GM18951 (cell line): ENCODE data around the gene TGM4.

Experiments
- POLR2A ChIP-seq: IDR thresholded peaks from 4 replicates; pipeline ENCODE4 v1.6.1; 2011; ENCODE audit warnings: mild to moderate bottlenecking; ENCODE audit not compliant: insufficient read length, insufficient read depth; ENCODE audit errors: extremely low read depth
- in situ Hi-C: fragments of 300-500 bp; cut with MboI; formaldehyde crosslinking; loops from one replicate; pipeline ENCODE4 v1.12.0; 2022; ENCODE audit warnings: low sequenced_read_pairs, mixed read lengths, inconsistent platforms; ENCODE audit not compliant: unreplicated experiment

Gene TGM4

GRCh38 chr3:44887101-44887500 lies 12.7 kb downstream of the TGM4 start:
- in situ Hi-C loops: no loop called here

DNA sequence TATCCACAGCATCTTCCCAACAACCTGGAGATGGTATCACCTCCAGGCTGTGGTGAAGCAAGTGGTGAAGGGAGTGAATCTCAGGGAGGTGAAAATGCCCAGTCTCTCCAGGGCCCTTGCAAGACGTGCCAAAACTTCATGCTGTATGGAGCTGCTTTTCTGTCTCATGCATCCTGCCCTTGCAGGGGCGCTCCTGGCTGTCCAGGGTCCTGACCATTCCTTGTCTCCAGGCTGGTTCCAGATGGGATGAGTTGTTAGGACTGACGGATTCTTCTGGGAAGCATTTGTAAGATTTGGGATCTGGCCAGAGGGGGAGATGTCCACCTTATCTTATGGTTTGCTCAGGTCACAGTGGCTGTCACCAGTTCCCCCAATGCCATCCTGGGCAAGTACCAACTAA lies 15.8 kb downstream of the TGM4 start:
- in situ Hi-C loops: no loop called here
- no peak for TF ChIP-seq POLR2A

More at GRCh38 chr3:44887101-44887500, 12.7 kb downstream of the TGM4 start:
- no peak for TF ChIP-seq POLR2A

DNA sequence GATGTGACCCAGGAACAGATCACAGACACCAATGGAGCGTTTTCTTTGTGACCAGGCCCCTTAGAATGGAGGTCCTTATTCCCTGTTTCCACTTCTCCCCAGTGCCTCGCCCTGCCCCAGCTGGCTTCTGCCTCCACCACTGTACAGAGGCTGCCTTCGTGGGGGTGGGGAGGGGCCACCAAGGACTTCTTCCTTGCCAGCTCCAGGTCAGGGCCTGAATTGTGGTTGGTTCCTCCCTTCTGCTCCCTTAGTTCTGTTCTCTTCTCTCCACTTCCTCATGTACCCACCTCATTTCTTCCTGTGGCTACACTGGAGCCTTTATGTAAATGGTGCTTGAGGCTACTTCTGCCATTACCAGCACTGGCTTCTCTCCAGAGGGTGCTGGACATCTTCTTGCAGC lies 16.4 kb downstream of the TGM4 start:
- TF ChIP-seq POLR2A: no peak
- in situ Hi-C loops: no loop called here

- in situ Hi-C loops: no loop called here
- no peak for TF ChIP-seq POLR2A
Observed at GRCh38 chr3:44892689-44893088, 18.3 kb downstream of the TGM4 start.

DNA sequence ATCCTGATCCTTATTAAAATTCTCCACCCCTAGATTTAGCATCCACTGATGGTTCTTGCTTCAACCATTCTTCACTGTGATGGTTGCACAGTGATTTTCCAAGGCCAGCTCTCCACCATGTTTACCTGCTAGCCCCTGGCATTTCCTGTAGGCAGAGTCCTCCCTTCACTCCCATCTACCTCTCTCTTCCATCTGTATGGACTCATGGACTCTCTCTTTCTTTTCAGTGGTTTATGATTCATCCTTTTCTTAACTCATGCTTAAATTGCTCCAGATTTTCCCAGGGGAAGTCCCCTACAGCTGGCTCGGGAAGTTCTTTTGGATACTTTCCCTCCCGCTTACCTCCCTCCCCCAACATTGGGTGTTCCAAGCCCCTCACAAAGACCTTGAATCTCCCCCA lies 18.7 kb downstream of the TGM4 start:
- in situ Hi-C loops: no loop called here
- no peak for TF ChIP-seq POLR2A

GRCh38 chr3:44894485-44894884 lies 20.1 kb downstream of the TGM4 start:
- in situ Hi-C loops: no loop called here

DNA sequence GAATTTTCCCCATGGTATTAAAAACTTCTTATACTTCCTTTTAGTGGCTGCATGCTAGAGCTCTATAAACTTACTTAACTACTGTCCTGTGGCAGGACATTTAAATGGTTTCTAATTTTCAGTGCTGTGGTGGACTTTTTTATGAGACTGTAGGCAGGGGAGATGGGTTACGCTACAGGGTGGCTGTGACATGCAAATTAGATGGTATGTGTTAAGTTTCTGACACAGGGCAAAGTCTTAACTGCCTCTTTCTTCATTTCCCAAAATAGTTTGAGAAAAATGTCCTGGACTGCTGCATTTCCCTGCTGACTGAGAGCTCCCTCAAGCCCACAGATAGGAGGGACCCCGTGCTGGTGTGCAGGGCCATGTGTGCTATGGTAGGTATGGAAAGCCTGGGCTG lies 22.0 kb downstream of the TGM4 start:
- in situ Hi-C loops: no loop called here
- no peak for TF ChIP-seq POLR2A

More at GRCh38 chr3:44894485-44894884, 20.1 kb downstream of the TGM4 start:
- no peak for TF ChIP-seq POLR2A

DNA sequence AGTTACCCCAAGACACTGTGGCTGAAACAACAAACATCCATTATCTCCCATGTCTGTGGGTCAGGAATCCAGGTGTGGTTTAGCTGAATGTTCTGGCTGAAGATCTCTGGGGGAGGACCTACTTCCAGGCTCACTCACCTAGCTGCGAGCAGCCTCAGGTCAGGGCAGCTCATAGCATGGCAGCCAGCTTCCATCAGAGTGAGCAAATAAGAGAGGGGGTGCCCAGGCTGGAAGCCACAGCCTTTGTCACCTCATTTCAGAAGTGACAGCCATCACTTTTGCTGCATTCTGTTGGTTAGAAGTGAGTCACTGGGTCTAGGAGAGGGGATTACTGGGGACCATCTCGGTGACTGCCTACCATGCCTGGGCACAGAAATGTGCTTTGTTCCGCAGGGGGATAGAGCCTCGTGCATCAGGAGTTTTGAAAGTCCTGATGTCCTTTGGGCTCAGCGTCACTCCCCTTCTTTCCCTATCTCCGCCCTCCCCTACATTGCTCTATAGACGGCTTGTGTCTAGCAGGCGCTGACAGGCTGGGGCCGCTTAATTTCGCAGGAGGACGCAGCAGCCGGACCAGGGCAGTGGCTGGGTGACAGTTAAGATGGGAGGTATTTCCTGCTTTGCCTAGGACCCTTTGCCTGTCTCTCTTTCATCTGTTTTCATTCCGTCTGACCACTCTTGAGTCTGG lies 25.4 kb downstream of the TGM4 start:
- TF ChIP-seq POLR2A: no peak
- in situ Hi-C loops: no loop called here

DNA sequence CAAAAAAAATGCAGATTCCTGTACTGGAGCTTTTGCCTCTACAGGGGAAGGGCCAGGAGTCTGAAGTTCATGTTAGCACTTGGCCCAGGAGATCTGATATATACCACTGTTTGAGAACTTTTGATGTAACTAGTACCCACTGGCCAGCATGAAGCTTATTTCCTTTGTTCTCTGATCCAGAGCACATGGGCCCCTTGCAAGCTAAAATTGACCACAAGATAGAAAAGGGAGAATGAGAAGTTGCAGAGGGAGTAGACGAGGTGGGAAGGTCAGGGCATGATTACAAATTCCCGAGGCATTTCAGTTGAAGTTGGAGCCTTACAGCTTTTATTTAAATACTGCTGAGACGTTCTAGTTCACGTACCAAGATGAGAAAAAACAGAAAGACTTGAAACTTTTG lies 28.2 kb downstream of the TGM4 start:
- no peak for TF ChIP-seq POLR2A
- in situ Hi-C loops: no loop called here

DNA sequence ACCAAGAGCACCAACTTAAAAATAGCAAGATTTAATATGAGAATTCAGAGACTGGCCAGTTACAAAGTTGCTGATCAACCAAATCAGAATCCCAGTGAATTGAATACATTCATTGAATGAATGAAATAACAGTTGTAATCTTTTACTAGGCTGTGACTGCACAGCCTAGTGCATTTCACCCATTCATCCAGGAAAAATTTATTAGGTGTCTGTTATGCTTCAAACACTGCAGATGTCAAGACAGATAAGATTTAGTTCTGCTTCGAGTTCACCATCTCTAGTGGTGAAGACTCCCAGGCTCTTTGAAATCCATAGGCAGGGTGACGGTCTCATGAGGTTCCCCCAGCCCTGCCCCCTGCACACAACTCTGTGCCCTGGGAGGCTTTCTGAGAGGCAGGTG lies 28.9 kb downstream of the TGM4 start:
- no peak for TF ChIP-seq POLR2A
- in situ Hi-C loops: no loop called here

DNA sequence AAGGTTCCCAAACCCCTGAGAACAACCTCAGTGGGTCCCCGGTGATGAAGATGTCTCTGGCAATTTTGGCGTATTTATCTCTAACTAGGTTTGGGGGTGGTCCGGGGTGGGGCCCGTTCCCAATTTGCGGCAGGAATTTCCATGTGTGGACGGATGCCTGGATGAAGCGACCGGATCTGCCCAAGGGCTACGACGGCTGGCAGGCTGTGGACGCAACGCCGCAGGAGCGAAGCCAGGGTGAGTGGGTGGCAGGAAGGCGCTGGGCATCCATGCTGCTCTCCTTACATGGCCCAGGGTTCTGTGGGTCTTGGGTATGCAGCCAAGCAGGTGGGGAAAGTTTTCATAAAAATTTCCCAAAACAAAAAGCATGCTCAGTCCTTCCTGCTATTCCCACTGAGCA lies 29.3 kb downstream of the TGM4 start:
- in situ Hi-C loops: no loop called here

DNA sequence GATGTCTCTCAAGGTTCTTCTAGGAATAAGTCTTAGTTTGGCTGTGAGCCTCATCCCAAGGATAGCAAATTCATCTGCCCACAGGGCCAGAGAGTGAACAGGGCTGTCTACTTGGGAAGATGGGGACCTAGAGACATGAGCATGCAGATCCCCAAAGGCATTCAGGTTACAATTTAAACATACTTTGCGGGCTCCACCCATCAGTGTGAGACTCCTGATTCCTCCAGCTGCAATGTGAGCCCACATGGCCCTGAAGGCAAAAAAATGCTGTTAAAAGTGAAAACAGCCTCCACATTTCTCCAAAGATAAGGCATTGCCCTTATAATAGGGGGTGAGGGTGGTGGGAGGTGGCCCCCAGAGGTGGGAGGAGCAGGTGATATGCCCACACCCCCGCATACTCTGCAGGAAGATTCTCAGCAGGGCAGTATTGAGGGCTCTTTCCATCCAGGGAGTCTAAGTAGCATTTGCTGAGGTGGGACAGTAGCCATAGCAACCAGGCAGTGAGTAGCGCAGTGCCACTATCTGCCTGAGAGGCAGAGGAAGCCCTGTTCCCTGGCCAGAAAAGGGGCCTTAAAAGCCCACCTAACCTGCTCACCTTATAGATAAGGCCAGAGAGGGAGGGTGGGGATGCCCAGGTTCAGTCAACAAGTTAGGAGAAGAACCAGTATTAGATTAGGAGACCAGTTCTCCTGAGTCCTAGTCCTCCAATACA lies 31.2 kb downstream of the TGM4 start:
- no peak for TF ChIP-seq POLR2A
- in situ Hi-C loops: no loop called here

More for the DNA sequence above, 29.3 kb downstream of the TGM4 start:
- no peak for TF ChIP-seq POLR2A

GRCh38 chr3:44906997-44907396 lies 32.6 kb downstream of the TGM4 start:
- in situ Hi-C loops: no loop called here
- no peak for TF ChIP-seq POLR2A

DNA sequence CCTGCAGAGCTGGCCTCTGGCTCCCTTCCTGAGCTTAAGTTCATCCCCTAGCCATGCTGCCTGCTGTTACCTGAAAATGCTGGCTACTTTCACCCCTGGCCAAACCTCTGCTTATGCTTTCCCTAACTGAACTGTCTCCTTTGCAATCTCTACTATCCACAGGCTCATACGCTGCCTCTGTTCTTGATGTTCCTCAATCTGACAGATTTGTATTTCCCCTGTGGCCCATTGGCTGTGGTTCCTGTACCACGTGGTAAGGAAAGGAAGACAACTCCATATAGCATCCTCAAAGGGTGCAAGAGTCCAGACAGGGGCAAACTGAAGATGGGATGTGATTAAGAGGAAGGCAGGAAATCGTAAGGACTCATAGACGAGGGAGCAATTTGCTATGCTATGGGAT lies 33.2 kb downstream of the TGM4 start:
- in situ Hi-C loops: no loop called here
- no peak for TF ChIP-seq POLR2A

DNA sequence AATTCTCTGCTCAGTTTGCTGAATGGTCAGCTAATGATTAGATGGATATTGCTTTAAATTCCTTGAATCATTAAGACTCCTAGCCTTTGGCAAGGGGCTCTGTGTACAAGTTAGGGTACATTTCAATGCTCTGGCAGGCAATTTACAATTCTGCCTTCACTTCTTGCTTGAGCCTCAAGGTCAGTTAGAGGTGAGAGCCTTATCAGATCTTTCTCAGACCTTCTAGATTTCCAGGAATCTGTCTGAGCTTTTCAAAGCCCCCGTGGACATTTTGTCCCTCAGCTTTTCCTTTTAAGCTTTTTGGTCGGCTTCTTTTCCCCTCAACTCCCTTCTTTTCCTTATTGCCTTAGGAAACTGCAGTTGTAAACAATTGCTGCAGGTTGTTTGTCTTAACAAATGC lies 34.7 kb downstream of the TGM4 start:
- TF ChIP-seq POLR2A: no peak
- in situ Hi-C loops: no loop called here

DNA sequence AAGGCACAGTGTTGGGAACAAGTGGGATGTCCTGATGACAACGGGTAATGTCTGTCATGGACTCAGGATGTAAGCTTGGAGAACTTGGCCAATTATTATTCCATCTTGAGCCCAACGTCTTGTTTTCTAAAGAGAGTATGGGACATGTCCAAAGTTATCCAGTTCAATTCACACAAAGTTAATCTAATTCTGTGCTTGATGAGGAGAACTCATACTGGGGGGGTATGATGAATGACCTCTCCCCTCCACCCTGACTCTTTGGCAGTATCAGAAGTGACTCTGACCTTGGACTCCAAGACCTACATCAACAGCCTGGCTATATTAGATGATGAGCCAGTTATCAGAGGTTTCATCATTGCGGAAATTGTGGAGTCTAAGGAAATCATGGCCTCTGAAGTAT lies 36.3 kb downstream of the TGM4 start:
- in situ Hi-C loops: no loop called here
- TF ChIP-seq POLR2A: no peak
